ENCODE results near the gene DHCR7. TPM values are rescaled to one million over a fixed set of nuclear protein-coding genes. Genes with fewer than 3 reads are reported as not detected.

The DHCR7 gene
- total RNA-seq, 1 experiment from 2014 or later, result 371 TPM

DNA sequence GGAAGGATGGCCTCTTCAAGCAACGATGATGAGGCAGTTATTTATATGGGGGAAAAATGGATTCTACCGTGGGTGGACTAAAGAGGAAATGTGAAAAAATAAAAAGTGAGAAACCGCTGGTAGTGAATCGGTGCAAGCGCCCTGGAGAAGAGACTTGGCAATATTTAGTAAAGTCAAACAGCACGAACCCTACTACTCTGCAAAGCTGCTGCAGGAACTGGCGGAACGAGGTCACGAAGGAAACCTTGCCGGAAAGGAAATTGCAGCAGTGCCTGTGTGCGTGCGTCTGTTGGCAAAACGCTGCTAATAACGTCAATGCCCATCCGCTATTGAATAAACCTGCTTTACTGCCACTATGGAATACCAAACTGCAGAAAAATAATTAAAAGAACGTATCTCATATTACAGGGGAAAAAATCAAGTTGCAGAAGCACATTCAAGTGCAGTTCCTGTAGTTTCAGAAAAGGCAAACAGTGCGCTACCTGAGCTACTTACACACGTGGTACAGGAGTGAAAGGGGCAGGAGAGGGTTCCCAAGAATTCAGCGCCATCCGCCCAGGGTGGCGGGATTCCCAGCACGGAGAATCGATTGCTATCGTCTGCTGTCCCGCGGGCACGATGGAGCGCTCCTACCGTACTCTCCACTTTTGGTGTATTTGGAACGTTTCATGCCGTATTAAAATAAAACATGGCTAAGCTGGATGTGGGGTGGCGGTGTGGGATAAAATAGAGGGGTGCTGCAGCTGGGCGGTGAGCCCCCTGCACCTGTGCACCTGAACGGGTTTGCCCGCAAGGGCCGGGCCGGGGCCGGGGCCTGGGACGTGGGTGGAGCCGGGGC is 4.2 kb upstream of the DHCR7 start:
- H3K9me3 ChIP-seq, result no peaks in the 10 kb centered on the region
- Mint-ChIP-seq H3K4me3 (ENCODE audit: unreplicated experiment) (peak overlapping the region; percentile 85), H3K27ac (ENCODE audit: unreplicated experiment) (peak overlapping the region; percentile 76), H3K27me3 (ENCODE audit: insufficient read depth, unreplicated experiment) (no peaks in the 10 kb centered on the region), H3K4me1 (ENCODE audit: low read depth, unreplicated experiment) (peaks cover 29% of the 10 kb centered on the region), H3K36me3 (ENCODE audit: insufficient read depth, unreplicated experiment) (peaks cover 63% of the 10 kb centered on the region), H3K9me3 (ENCODE audit: unreplicated experiment) (no peaks in the 10 kb centered on the region)
- H3K36me3 ChIP-seq (ENCODE audit: control insufficient read depth, insufficient read depth, low read length), result peaks cover 4% of the 10 kb centered on the region; the same call in 1 of the 2 replicates
- peaks cover 19% of the 10 kb centered on the region for H3K4me1 ChIP-seq
- no TSS peak for BruUV-seq (replicated peaks)
- ChIA-PET CTCF (interaction anchor here (0.5 to 1.4 kb wide), 17 partner anchors 11 to 854 kb away, joined by 3 to 19 read pairs (median 5); no protein-coding TSS in a partner anchor), POLR2A (interaction anchor here (0.6 to 1.6 kb wide), 26 partner anchors 9 to 1191 kb away, joined by 3 to 13 read pairs (median 5); partner anchors contain the start of genes ANAPC15, RNF121, SHANK2 and XNDC1N)
- TF ChIP-seq, protein P1, sequence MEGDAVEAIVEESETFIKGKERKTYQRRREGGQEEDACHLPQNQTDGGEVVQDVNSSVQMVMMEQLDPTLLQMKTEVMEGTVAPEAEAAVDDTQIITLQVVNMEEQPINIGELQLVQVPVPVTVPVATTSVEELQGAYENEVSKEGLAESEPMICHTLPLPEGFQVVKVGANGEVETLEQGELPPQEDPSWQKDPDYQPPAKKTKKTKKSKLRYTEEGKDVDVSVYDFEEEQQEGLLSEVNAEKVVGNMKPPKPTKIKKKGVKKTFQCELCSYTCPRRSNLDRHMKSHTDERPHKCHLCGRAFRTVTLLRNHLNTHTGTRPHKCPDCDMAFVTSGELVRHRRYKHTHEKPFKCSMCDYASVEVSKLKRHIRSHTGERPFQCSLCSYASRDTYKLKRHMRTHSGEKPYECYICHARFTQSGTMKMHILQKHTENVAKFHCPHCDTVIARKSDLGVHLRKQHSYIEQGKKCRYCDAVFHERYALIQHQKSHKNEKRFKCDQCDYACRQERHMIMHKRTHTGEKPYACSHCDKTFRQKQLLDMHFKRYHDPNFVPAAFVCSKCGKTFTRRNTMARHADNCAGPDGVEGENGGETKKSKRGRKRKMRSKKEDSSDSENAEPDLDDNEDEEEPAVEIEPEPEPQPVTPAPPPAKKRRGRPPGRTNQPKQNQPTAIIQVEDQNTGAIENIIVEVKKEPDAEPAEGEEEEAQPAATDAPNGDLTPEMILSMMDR (IDR thresholded peaks at IDR 0.05; ENCODE audit: insufficient read depth in 1 of 2, low read depth in 1 of 2, low read length in 1 of 2, severe bottlenecking in 1 of 2, unreplicated experiment in 1 of 2), result no peak
- DNase-seq, result peak in 1 of 2 experiments; percentile 22
- H3K4me3 ChIP-seq (ENCODE audit: low read depth, low read length), result peak overlapping the region; percentile 72
- intact Hi-C loops (cut with micrococcal nuclease; ENCODE audit: unreplicated experiment), result loop anchor here (1.0 to 5.0 kb wide), 4 partner anchors 18 to 200 kb away; partner anchors contain the start of gene SHANK2
- H3K27me3 ChIP-seq (replicated peaks; ENCODE audit: control insufficient read depth, insufficient read depth, low read length), result no peaks in the 10 kb centered on the region

DNA sequence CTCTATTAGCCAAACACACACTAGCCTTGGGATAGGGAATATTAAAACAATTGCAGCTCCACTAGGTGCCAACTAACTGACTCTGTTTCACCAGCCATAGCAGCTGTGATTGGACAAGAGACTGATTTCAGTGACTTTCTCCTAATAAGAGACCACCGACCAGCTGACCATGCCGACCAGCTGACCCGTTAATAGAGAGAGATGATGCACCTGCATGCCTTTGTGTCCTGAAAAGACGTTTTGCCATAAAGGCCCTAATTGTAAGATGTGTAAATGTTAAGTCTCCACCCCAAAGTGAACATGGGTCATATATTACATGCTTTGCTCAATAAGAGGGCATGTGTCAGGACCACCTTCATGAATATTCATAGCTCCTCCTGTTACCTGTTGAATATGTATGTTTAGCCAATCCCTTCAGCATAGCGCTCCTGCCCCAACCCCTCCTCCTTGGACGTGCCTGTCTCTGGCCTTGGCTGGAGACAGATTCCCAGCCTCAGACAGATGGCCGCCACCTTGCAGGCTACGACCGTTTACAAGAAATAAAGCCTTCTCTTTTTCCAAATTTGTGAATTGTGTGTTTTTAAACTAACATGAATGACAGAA is 3.5 kb upstream of the DHCR7 start:
- H3K4me3 Mint-ChIP-seq (ENCODE audit: unreplicated experiment), result peak overlapping the region; percentile 85
- no peaks in the 10 kb centered on the region for H3K9me3 Mint-ChIP-seq (ENCODE audit: unreplicated experiment)
- no peaks in the 10 kb centered on the region for H3K27me3 ChIP-seq (replicated peaks; ENCODE audit: control insufficient read depth, insufficient read depth, low read length)
- peak overlapping the region; percentile 76 for H3K27ac Mint-ChIP-seq (ENCODE audit: unreplicated experiment)
- no TSS peak for BruUV-seq (replicated peaks)
- H3K36me3 ChIP-seq (ENCODE audit: control insufficient read depth, insufficient read depth, low read length), result peaks cover 3% of the 10 kb centered on the region; the same call in 1 of the 2 replicates
- no peaks in the 10 kb centered on the region for H3K9me3 ChIP-seq
- TF ChIP-seq, protein P1 (IDR thresholded peaks at IDR 0.05; ENCODE audit: insufficient read depth in 1 of 2, low read depth in 1 of 2, low read length in 1 of 2, severe bottlenecking in 1 of 2, unreplicated experiment in 1 of 2), result no peak
- peaks cover 63% of the 10 kb centered on the region for H3K36me3 Mint-ChIP-seq (ENCODE audit: insufficient read depth, unreplicated experiment)
- intact Hi-C loops (cut with micrococcal nuclease; ENCODE audit: unreplicated experiment), result loop anchor here (2.0 to 5.0 kb wide), 3 partner anchors 29 to 199 kb away; partner anchors contain the start of gene SHANK2
- H3K4me3 ChIP-seq (ENCODE audit: low read depth, low read length), result no peak overlapping the region
- DNase-seq, result peak; percentile 55 to 58
- H3K27me3 Mint-ChIP-seq (ENCODE audit: insufficient read depth, unreplicated experiment), result no peaks in the 10 kb centered on the region
- peaks cover 24% of the 10 kb centered on the region for H3K4me1 ChIP-seq
- CTCF ChIA-PET, result interaction anchor here (0.6 to 1.4 kb wide), 3 partner anchors 78 to 112 kb away, joined by 3 to 19 read pairs (median 12); no protein-coding TSS in a partner anchor
- peaks cover 34% of the 10 kb centered on the region for H3K4me1 Mint-ChIP-seq (ENCODE audit: low read depth, unreplicated experiment)
- POLR2A ChIA-PET, result no interaction called here

DNA sequence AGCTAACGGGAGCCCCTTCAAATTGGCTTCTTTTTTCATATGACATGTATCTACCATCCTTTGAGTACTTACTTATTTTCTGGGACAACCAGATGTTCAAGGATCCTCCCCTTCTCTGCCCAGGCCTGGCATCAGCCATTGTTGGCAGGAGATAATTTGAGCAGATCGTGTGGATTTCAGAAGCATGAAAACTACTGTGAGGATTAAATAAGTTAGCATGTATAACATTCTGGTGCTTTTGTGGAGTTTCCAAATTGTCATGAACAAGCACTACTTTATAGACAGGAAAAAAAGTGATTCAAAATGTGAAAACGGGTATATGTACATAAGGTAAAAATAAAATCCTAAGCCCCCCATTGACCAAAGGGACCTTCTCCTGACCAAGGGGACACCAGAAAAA is 2.7 kb upstream of the DHCR7 start:
- peaks cover 29% of the 10 kb centered on the region for H3K4me1 ChIP-seq
- Mint-ChIP-seq H3K9me3 (ENCODE audit: unreplicated experiment) (no peaks in the 10 kb centered on the region), H3K27me3 (ENCODE audit: insufficient read depth, unreplicated experiment) (no peaks in the 10 kb centered on the region), H3K36me3 (ENCODE audit: insufficient read depth, unreplicated experiment) (peaks cover 63% of the 10 kb centered on the region), H3K4me3 (ENCODE audit: unreplicated experiment) (no peak overlapping the region), H3K4me1 (ENCODE audit: low read depth, unreplicated experiment) (peaks cover 41% of the 10 kb centered on the region), H3K27ac (ENCODE audit: unreplicated experiment) (no peak overlapping the region)
- no peaks in the 10 kb centered on the region for H3K27me3 ChIP-seq (replicated peaks; ENCODE audit: control insufficient read depth, insufficient read depth, low read length)
- peaks cover 1% of the 10 kb centered on the region; the same call in 1 of the 2 replicates for H3K36me3 ChIP-seq (ENCODE audit: control insufficient read depth, insufficient read depth, low read length)
- H3K9me3 ChIP-seq, result no peaks in the 10 kb centered on the region
- BruUV-seq (replicated peaks), result no TSS peak
- CTCF ChIA-PET, result no interaction called here
- intact Hi-C loops (cut with micrococcal nuclease; ENCODE audit: unreplicated experiment), result loop anchor here (5.0 kb wide), 1 partner anchor 199 kb away; the partner anchor contains the start of gene SHANK2
- DNase-seq, result no peak
- no peak overlapping the region for H3K4me3 ChIP-seq (ENCODE audit: low read depth, low read length)
- TF ChIP-seq, protein P1 (IDR thresholded peaks at IDR 0.05; ENCODE audit: insufficient read depth in 1 of 2, low read depth in 1 of 2, low read length in 1 of 2, severe bottlenecking in 1 of 2, unreplicated experiment in 1 of 2), result no peak
- POLR2A ChIA-PET, result no interaction called here
